Activated CD4-positive, alpha-beta T cell treated with anti-CD3 and anti-CD28 coated beads for 36 hours (primary cell): ENCODE results near the gene NFIA. TPM values are rescaled to one million over a fixed set of nuclear protein-coding genes. Genes with fewer than 3 reads are reported as not detected.
A peak's percentile ranks its signal among the peaks of the same experiment; 100 is the strongest.

Experiments used
- ATAC-seq: fragments of 200-7000 bp; cut with Tn5 transposase; one replicate; pipeline ENCODE4 v1.10.0; 2021; ENCODE audit warnings: mild to moderate bottlenecking, moderate library complexity
- CTCF ChIA-PET: fragments of 350-600 bp; sonication (Branson Sonifier 250); formaldehyde crosslinking; loops from one replicate; lab custom pipeline; 2021; ENCODE audit warnings: antibody characterized with exemption; lab: Charles Lee
- POLR2A ChIA-PET: fragments of 350-600 bp; sonication (Branson Sonifier 250); formaldehyde crosslinking; loops from one replicate; lab custom pipeline; 2021; ENCODE audit warnings: antibody characterized with exemption, inconsistent platforms; lab: Charles Lee
- DNase-seq: peaks from one replicate; pipeline ENCODE4 v3.0.0-alpha.2; 2020
- H3K27ac Mint-ChIP-seq: one replicate; pipeline ENCODE4 v1.8.0; 2021; ENCODE audit warnings: mixed read lengths
- H3K27me3 Mint-ChIP-seq: one replicate; pipeline ENCODE4 v1.8.0; 2021; ENCODE audit warnings: mixed read lengths
- H3K36me3 Mint-ChIP-seq: one replicate; pipeline ENCODE4 v1.8.0; 2021; ENCODE audit warnings: low read depth, mixed read lengths
- H3K4me1 Mint-ChIP-seq: one replicate; pipeline ENCODE4 v1.8.0; 2021; ENCODE audit warnings: mixed read lengths
- H3K4me3 Mint-ChIP-seq: one replicate; pipeline ENCODE4 v1.8.0; 2021; ENCODE audit warnings: mild to moderate bottlenecking, moderate library complexity, mixed read lengths
- H3K9me3 Mint-ChIP-seq: one replicate; pipeline ENCODE4 v1.8.0; 2021; ENCODE audit warnings: low read depth, mixed read lengths
- intact Hi-C, 2 experiments: fragments of 100-400 bp; cut with DNase I in 1 of 2; cut with micrococcal nuclease in 1 of 2; formaldehyde crosslinking; loops; one replicate each; pipeline versions ENCODE4 v1.14.2 to v1.15.1; 2022 to 2024; cut with DNase I, micrococcal nuclease
- total RNA-seq, 2 experiments: library from RNA; stranded (reverse); gene quantifications; one replicate each; pipeline ENCODE4 v1.2.3, GENCODE V29; 2021

The NFIA gene
- total RNA-seq, 2 experiments from 2014 or later = 3.0 to 3.2 TPM

- intact Hi-C loops = no loop called here
- H3K4me1 Mint-ChIP-seq = peaks cover 23% of the 10 kb centered on the region
- ChIA-PET CTCF (interaction anchor here (0.7 to 2.2 kb wide), 5 partner anchors 11 to 108 kb away, joined by 3 to 13 read pairs (median 4); no protein-coding TSS in a partner anchor), POLR2A (no interaction called here)
- no peaks in the 10 kb centered on the region for H3K27me3 Mint-ChIP-seq
- H3K27ac Mint-ChIP-seq = no peak overlapping the region
- no peaks in the 10 kb centered on the region for H3K9me3 Mint-ChIP-seq
- H3K4me3 Mint-ChIP-seq = no peak overlapping the region
- peaks cover 4% of the 10 kb centered on the region for H3K36me3 Mint-ChIP-seq
- peak; percentile 42 for ATAC-seq
- DNase-seq = peak; percentile 8
Measured at GRCh38 chr1:61157468-61157987, 75.2 kb downstream of the NFIA start.

- POLR2A ChIA-PET = no interaction called here
- Mint-ChIP-seq H3K36me3 (peaks cover 4% of the 10 kb centered on the region), H3K27me3 (no peaks in the 10 kb centered on the region), H3K4me3 (no peak overlapping the region), H3K4me1 (peaks cover 23% of the 10 kb centered on the region), H3K27ac (no peak overlapping the region), H3K9me3 (no peaks in the 10 kb centered on the region)
- CTCF ChIA-PET = interaction anchor here (1.3 to 2.2 kb wide), 2 partner anchors 72 to 109 kb away, joined by 3 to 13 read pairs; no protein-coding TSS in a partner anchor
- intact Hi-C loops = no loop called here
- ATAC-seq (peak; percentile 21), DNase-seq (no peak)
Measured at GRCh38 chr1:61158591-61158990, 76.2 kb downstream of the NFIA start.

- ChIA-PET CTCF (no interaction called here), POLR2A (no interaction called here)
- Mint-ChIP-seq H3K4me3 (no peak overlapping the region), H3K27ac (no peak overlapping the region), H3K36me3 (peaks cover 4% of the 10 kb centered on the region), H3K27me3 (no peaks in the 10 kb centered on the region), H3K9me3 (no peaks in the 10 kb centered on the region), H3K4me1 (peaks cover 23% of the 10 kb centered on the region)
- ATAC-seq = peak; percentile 86
- peak; percentile 16 for DNase-seq
- intact Hi-C loops = no loop called here
Measured at GRCh38 chr1:61160526-61160925, 78.2 kb downstream of the NFIA start.

GRCh38 chr1:61162520-61163258 lies 80.3 kb downstream of the NFIA start:
- Mint-ChIP-seq H3K27me3 (no peaks in the 10 kb centered on the region), H3K27ac (no peak overlapping the region), H3K36me3 (peaks cover 4% of the 10 kb centered on the region), H3K4me3 (no peak overlapping the region), H3K9me3 (no peaks in the 10 kb centered on the region), H3K4me1 (peaks cover 16% of the 10 kb centered on the region)
- no peak for ATAC-seq
- ChIA-PET POLR2A (no interaction called here), CTCF (interaction anchor here (0.6 kb wide), 1 partner anchor 736 kb away, joined by 5 read pairs; no protein-coding TSS in a partner anchor)
- intact Hi-C loops = no loop called here
- no peak for DNase-seq

GRCh38 chr1:61163355-61163754 lies 81.0 kb downstream of the NFIA start:
- Mint-ChIP-seq H3K27ac (no peak overlapping the region), H3K36me3 (peaks cover 4% of the 10 kb centered on the region), H3K4me3 (no peak overlapping the region), H3K4me1 (peaks cover 11% of the 10 kb centered on the region), H3K27me3 (no peaks in the 10 kb centered on the region), H3K9me3 (no peaks in the 10 kb centered on the region)
- DNase-seq (no peak), ATAC-seq (no peak)
- ChIA-PET POLR2A (no interaction called here), CTCF (no interaction called here)
- intact Hi-C loops = no loop called here

- CTCF ChIA-PET = interaction anchor here (1.5 kb wide), 1 partner anchor 9 kb away, joined by 3 read pairs; no protein-coding TSS in a partner anchor
Measured at GRCh38 chr1:61165402-61165801, 83.0 kb downstream of the NFIA start.

GRCh38 chr1:61167309-61167708 lies 84.9 kb downstream of the NFIA start:
- no peaks in the 10 kb centered on the region for H3K4me1 Mint-ChIP-seq
- ChIA-PET POLR2A (no interaction called here), CTCF (interaction anchor here (0.6 to 0.7 kb wide), 2 partner anchors 118 to 247 kb away, joined by 3 read pairs; no protein-coding TSS in a partner anchor)
- no peaks in the 10 kb centered on the region for H3K36me3 Mint-ChIP-seq
- no peak overlapping the region for H3K27ac Mint-ChIP-seq
- H3K4me3 Mint-ChIP-seq = no peak overlapping the region
- peaks cover 1% of the 10 kb centered on the region for H3K27me3 Mint-ChIP-seq
- H3K9me3 Mint-ChIP-seq = no peaks in the 10 kb centered on the region
- intact Hi-C loops = no loop called here
- ATAC-seq (no peak), DNase-seq (no peak)

More at GRCh38 chr1:61165402-61165801, 83.0 kb downstream of the NFIA start:
- H3K27ac Mint-ChIP-seq = no peak overlapping the region
- POLR2A ChIA-PET = no interaction called here
- DNase-seq = no peak
- intact Hi-C loops = no loop called here
- ATAC-seq = no peak
- no peaks in the 10 kb centered on the region for H3K9me3 Mint-ChIP-seq
- H3K36me3 Mint-ChIP-seq = peaks cover 3% of the 10 kb centered on the region
- H3K4me1 Mint-ChIP-seq = peaks cover 3% of the 10 kb centered on the region
- H3K27me3 Mint-ChIP-seq = no peaks in the 10 kb centered on the region
- no peak overlapping the region for H3K4me3 Mint-ChIP-seq

- Mint-ChIP-seq H3K9me3 (no peaks in the 10 kb centered on the region), H3K27me3 (peaks cover 1% of the 10 kb centered on the region), H3K4me1 (no peaks in the 10 kb centered on the region), H3K27ac (no peak overlapping the region), H3K36me3 (no peaks in the 10 kb centered on the region), H3K4me3 (no peak overlapping the region)
- ATAC-seq (no peak), DNase-seq (no peak)
- CTCF ChIA-PET = interaction anchor here (1.3 to 1.7 kb wide), 2 partner anchors 9 to 11 kb away, joined by 3 to 4 read pairs; no protein-coding TSS in a partner anchor
- intact Hi-C loops = no loop called here
- POLR2A ChIA-PET = no interaction called here
Measured at GRCh38 chr1:61169045-61169444, 86.7 kb downstream of the NFIA start.

GRCh38 chr1:61169634-61170033 lies 87.3 kb downstream of the NFIA start:
- Mint-ChIP-seq H3K4me3 (no peak overlapping the region), H3K36me3 (no peaks in the 10 kb centered on the region), H3K27me3 (peaks cover 1% of the 10 kb centered on the region), H3K9me3 (no peaks in the 10 kb centered on the region), H3K4me1 (no peaks in the 10 kb centered on the region), H3K27ac (no peak overlapping the region)
- DNase-seq = no peak
- CTCF ChIA-PET = no interaction called here
- POLR2A ChIA-PET = no interaction called here
- no peak for ATAC-seq
- intact Hi-C loops = no loop called here

GRCh38 chr1:61170328-61171238 lies 88.2 kb downstream of the NFIA start:
- intact Hi-C loops = no loop called here
- no peak for ATAC-seq
- ChIA-PET CTCF (no interaction called here), POLR2A (no interaction called here)
- no peaks in the 10 kb centered on the region for H3K9me3 Mint-ChIP-seq
- DNase-seq = no peak
- H3K4me3 Mint-ChIP-seq = no peak overlapping the region
- no peak overlapping the region for H3K27ac Mint-ChIP-seq
- H3K36me3 Mint-ChIP-seq = no peaks in the 10 kb centered on the region
- H3K4me1 Mint-ChIP-seq = no peaks in the 10 kb centered on the region
- H3K27me3 Mint-ChIP-seq = peaks cover 1% of the 10 kb centered on the region

GRCh38 chr1:61171346-61171745 lies 89.0 kb downstream of the NFIA start:
- no peak for ATAC-seq

More at GRCh38 chr1:61171346-61171745, 89.0 kb downstream of the NFIA start:
- H3K4me3 Mint-ChIP-seq = no peak overlapping the region
- H3K27me3 Mint-ChIP-seq = peaks cover 1% of the 10 kb centered on the region
- H3K9me3 Mint-ChIP-seq = no peaks in the 10 kb centered on the region
- H3K36me3 Mint-ChIP-seq = no peaks in the 10 kb centered on the region
- DNase-seq = no peak
- CTCF ChIA-PET = no interaction called here
- H3K4me1 Mint-ChIP-seq = no peaks in the 10 kb centered on the region
- intact Hi-C loops = no loop called here
- no peak overlapping the region for H3K27ac Mint-ChIP-seq
- POLR2A ChIA-PET = no interaction called here
